Uterus (tissue), 2 donors: ENCODE measurements around the gene TCP11X1.

Source experiments
- POLR2A ChIP-seq, 2 donors: fragments of 450-650 bp; IDR thresholded peaks; one replicate each; pipeline ENCODE4 v1.6.1; 2016; ENCODE audit warnings: antibody characterized with exemption in 2 of 2, mild to moderate bottlenecking in 1 of 2, moderate library complexity in 1 of 2
- TF ChIP-seq, protein P1 (sequence below), 4 experiments: fragments of 200-600 bp in 2 of 4; fragments of 450-650 bp in 2 of 4; sonication (generic) in 2 of 4; IDR thresholded peaks; one replicate each; pipeline ENCODE4 v1.5.1; 2016 to 2019; ENCODE audit warnings: antibody characterized with exemption in 4 of 4, mild to moderate bottlenecking in 2 of 4, moderate library complexity in 1 of 4

DNA sequence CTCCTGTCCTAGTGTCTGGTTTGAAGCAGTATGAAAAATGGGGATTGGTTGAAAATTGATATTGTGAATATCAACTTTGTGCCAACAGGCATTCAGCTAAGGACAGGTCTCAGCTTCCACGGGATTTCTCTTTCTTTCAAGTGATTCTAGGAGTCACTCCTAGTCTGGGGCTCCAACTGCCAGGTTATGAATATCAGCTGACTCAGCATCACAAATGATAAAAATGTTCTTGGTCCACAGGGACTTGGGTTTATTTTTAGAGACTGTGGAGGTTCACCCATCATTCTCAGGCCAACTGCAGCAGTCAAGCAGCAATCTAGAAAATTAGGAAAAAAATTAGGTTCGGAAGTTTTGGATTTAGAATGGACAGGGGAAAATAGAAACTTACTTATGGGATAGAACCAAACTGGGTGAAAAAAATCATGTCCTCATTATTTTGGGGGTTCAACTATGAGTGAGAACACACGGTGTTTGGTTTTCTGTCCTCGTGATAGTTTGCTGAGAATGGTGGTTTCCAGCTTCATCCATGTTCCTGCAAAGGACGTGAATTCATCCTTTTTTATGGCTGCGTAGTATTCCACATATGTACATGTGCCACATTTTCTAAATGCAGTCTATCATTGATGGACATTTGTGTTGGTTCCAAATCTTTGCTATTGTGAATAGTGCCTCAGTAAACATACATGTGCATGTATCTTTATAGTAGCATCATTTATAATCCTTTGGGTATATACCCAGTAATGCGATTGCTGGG, 29.0 kb upstream of the TCP11X1 start:
- no peak for TF ChIP-seq POLR2A (IDR thresholded peaks at IDR 0.05)
- TF ChIP-seq, protein P1, sequence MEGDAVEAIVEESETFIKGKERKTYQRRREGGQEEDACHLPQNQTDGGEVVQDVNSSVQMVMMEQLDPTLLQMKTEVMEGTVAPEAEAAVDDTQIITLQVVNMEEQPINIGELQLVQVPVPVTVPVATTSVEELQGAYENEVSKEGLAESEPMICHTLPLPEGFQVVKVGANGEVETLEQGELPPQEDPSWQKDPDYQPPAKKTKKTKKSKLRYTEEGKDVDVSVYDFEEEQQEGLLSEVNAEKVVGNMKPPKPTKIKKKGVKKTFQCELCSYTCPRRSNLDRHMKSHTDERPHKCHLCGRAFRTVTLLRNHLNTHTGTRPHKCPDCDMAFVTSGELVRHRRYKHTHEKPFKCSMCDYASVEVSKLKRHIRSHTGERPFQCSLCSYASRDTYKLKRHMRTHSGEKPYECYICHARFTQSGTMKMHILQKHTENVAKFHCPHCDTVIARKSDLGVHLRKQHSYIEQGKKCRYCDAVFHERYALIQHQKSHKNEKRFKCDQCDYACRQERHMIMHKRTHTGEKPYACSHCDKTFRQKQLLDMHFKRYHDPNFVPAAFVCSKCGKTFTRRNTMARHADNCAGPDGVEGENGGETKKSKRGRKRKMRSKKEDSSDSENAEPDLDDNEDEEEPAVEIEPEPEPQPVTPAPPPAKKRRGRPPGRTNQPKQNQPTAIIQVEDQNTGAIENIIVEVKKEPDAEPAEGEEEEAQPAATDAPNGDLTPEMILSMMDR (IDR thresholded peaks at IDR 0.05), result no peak
